ENCODE measurements around the gene TMEM250. TPM values are rescaled to one million over a fixed set of nuclear protein-coding genes. Genes with fewer than 3 reads are reported as not detected.

TMEM250 gene
- total RNA-seq, 6 experiments from 2014 or later = 12.4 to 29.7 (median 15.4) TPM

- TF ChIP-seq CTCF (IDR thresholded peaks at IDR 0.05) = peak in 1 of 4 donors; percentile 6
- peak; percentile 78 for TF ChIP-seq POLR2A (IDR thresholded peaks at IDR 0.05)
- H3K9me3 ChIP-seq = no peaks in the 10 kb centered on the region
- ATAC-seq = peak; percentile 63 to 78 (median 66)
- no peaks in the 10 kb centered on the region for H3K27me3 ChIP-seq
- H3K36me3 ChIP-seq = no peaks in the 10 kb centered on the region
- intact Hi-C loops (cut with DNase I) = no loop called here
- H3K4me1 ChIP-seq = peaks cover 0 to 35% (median 15%) of the 10 kb centered on the region in 4 donors
- H3K4me3 ChIP-seq = peak within 1 kb of the TSS; percentile 74 to 91 (median 82)
- peak; percentile 84 to 88 (median 88) for DNase-seq
- H3K27ac ChIP-seq = peak within 1 kb of the TSS; percentile 68 to 90 (median 79)
- 29% methylated on average over 4 of the region's 143 CpGs for WGBS (ENCODE audit: insufficient coverage, low coverage, low lambda C conversion rate, missing lambda C conversion rate)
Observed at GRCh38 chr9:136095070-136096058, 23.3 kb downstream of the TMEM250 start, which contains the start of gene NACC2. NACC2 (minus strand) TSS chr9:136095289; CDS start chr9:136050521, 44,768 bp downstream.

- H3K36me3 ChIP-seq = no peaks in the 10 kb centered on the region
- ATAC-seq (peak; percentile 75 to 83 (median 76)), DNase-seq (peak; percentile 85 to 92 (median 88))
- H3K27me3 ChIP-seq = no peaks in the 10 kb centered on the region
- peaks cover 0 to 35% (median 16%) of the 10 kb centered on the region in 4 donors for H3K4me1 ChIP-seq
- WGBS (ENCODE audit: insufficient coverage, low coverage, low lambda C conversion rate, missing lambda C conversion rate) = 0% methylated on average over 7 of the region's 74 CpGs
- no peaks in the 10 kb centered on the region for H3K9me3 ChIP-seq
- peak overlapping the region; percentile 74 to 91 (median 82) for H3K4me3 ChIP-seq
- intact Hi-C loops (cut with DNase I) = no loop called here
- peak overlapping the region; percentile 68 to 90 (median 79) for H3K27ac ChIP-seq
- TF ChIP-seq CTCF (IDR thresholded peaks at IDR 0.05) (no peak), POLR2A (IDR thresholded peaks at IDR 0.05) (peak; percentile 52)
Observed at GRCh38 chr9:136093995-136094881, 24.4 kb downstream of the TMEM250 start.

GRCh38 chr9:136093346-136093986, 25.2 kb downstream of the TMEM250 start:
- no peaks in the 10 kb centered on the region for H3K36me3 ChIP-seq
- WGBS (ENCODE audit: insufficient coverage, low coverage, low lambda C conversion rate, missing lambda C conversion rate) = 28% methylated on average over 8 of the region's 16 CpGs
- H3K27ac ChIP-seq = peak overlapping the region; percentile 49 to 90 (median 79)
- H3K4me1 ChIP-seq = peaks cover 0 to 35% (median 16%) of the 10 kb centered on the region in 4 donors
- H3K9me3 ChIP-seq = no peaks in the 10 kb centered on the region
- DNase-seq (peak in 1 of 3 donors; percentile 51), ATAC-seq (peak; percentile 40 to 52 (median 44))
- H3K27me3 ChIP-seq = no peaks in the 10 kb centered on the region
- peak overlapping the region; percentile 74 to 91 (median 82) for H3K4me3 ChIP-seq
- intact Hi-C loops (cut with DNase I) = no loop called here
- TF ChIP-seq CTCF (IDR thresholded peaks at IDR 0.05) (no peak), POLR2A (IDR thresholded peaks at IDR 0.05) (no peak)

GRCh38 chr9:136092741-136093140, 25.9 kb downstream of the TMEM250 start:
- peaks cover 0 to 35% (median 16%) of the 10 kb centered on the region in 4 donors for H3K4me1 ChIP-seq
- 41% methylated on average over 2 of the region's 9 CpGs for WGBS (ENCODE audit: insufficient coverage, low coverage, low lambda C conversion rate, missing lambda C conversion rate)
- intact Hi-C loops (cut with DNase I) = no loop called here
- H3K27me3 ChIP-seq = no peaks in the 10 kb centered on the region
- H3K9me3 ChIP-seq = no peaks in the 10 kb centered on the region
- H3K27ac ChIP-seq = no peak overlapping the region
- DNase-seq (peak in 1 of 3 donors; percentile 16), ATAC-seq (no peak)
- peak overlapping the region in 1 of 3 donors; percentile 82 for H3K4me3 ChIP-seq
- H3K36me3 ChIP-seq = no peaks in the 10 kb centered on the region
- no peak for TF ChIP-seq CTCF (IDR thresholded peaks at IDR 0.05)
- TF ChIP-seq POLR2A (IDR thresholded peaks at IDR 0.05) = no peak

All from right lobe of liver (tissue), 6 donors.